Coronary artery (tissue), 2 donors: ENCODE measurements around the gene SCNN1G.

ENCODE experiments used
- DNase-seq: peaks from one replicate; pipeline ENCODE4 v3.0.0-alpha.2; 2017; ENCODE audit warnings: low spot score
- H3K27ac ChIP-seq, 2 donors: fragments of 200-600 bp; sonication (generic); one replicate each; pipeline ENCODE4 v1.5.1; 2016 to 2019
- H3K4me3 ChIP-seq: fragments of 200-600 bp; sonication (generic); 2 replicates; pipeline ENCODE4 v1.5.1; 2016; ENCODE audit warnings: mild to moderate bottlenecking, moderate library complexity
- CTCF ChIP-seq: fragments of 200-600 bp; sonication (generic); IDR thresholded peaks from one replicate; pipeline ENCODE4 v1.5.1; 2019; ENCODE audit warnings: antibody characterized with exemption

Gene SCNN1G

GRCh38 chr16:23182679-23183542, at the start of gene SCNN1G:
Gene SCNN1G, plus strand, starts transcription at chr16:23182745. Its CDS starts 3,527 bp downstream, at chr16:23186272.
- Histone ChIP-seq H3K27ac (no peak within 1 kb of the TSS), H3K4me3 (peak within 1 kb of the TSS; percentile 67)
- TF ChIP-seq CTCF = peak; percentile 73
- DNase-seq = no peak

- H3K4me3 ChIP-seq = peak overlapping the region; percentile 48
- H3K27ac ChIP-seq = peak overlapping the region; percentile 64 to 68
- DNase-seq = no peak
- no peak for TF ChIP-seq CTCF
Observed at GRCh38 chr16:23132775-23133463, 49.6 kb upstream of the SCNN1G start.

- no peak for TF ChIP-seq CTCF
- Histone ChIP-seq H3K4me3 (no peak overlapping the region), H3K27ac (no peak overlapping the region)
- DNase-seq = no peak
Observed at GRCh38 chr16:23134274-23134673, 48.3 kb upstream of the SCNN1G start.

GRCh38 chr16:23137256-23137655, 45.3 kb upstream of the SCNN1G start:
- TF ChIP-seq CTCF = no peak
- DNase-seq = no peak
- Histone ChIP-seq H3K27ac (no peak overlapping the region), H3K4me3 (no peak overlapping the region)

GRCh38 chr16:23137818-23138217, 44.7 kb upstream of the SCNN1G start:
- Histone ChIP-seq H3K27ac (no peak overlapping the region), H3K4me3 (no peak overlapping the region)
- no peak for TF ChIP-seq CTCF
- DNase-seq = no peak

- Histone ChIP-seq H3K4me3 (no peak overlapping the region), H3K27ac (no peak overlapping the region)
- no peak for TF ChIP-seq CTCF
- DNase-seq = no peak
Observed at GRCh38 chr16:23140107-23140506, 42.4 kb upstream of the SCNN1G start.
